NCI-H1092 (cell line): ENCODE measurements around the gene CXXC5.

Source experiments
- DNase-seq: peaks from one replicate; lab custom pipeline; 2025; lab: John Stamatoyannopoulos, UW

The CXXC5 gene

GRCh38 chr5:139651853-139652787, 4.0 kb downstream of the CXXC5 start:
- DNase-seq, result no peak

- DNase-seq, result no peak
Measured at GRCh38 chr5:139652788-139653241, 4.7 kb downstream of the CXXC5 start.

- DNase-seq, result no peak
Measured at GRCh38 chr5:139653616-139654015, 5.5 kb downstream of the CXXC5 start.

- DNase-seq, result no peak
Measured at GRCh38 chr5:139654464-139654863, 6.3 kb downstream of the CXXC5 start.

- DNase-seq, result no peak
Measured at GRCh38 chr5:139654871-139655491, 6.8 kb downstream of the CXXC5 start.

- DNase-seq, result no peak
Measured at GRCh38 chr5:139655727-139656271, 7.7 kb downstream of the CXXC5 start.

- DNase-seq, result no peak
Measured at GRCh38 chr5:139657363-139658321, 9.5 kb downstream of the CXXC5 start.

GRCh38 chr5:139658501-139658927, 10.4 kb downstream of the CXXC5 start:
- DNase-seq, result no peak

- no peak for DNase-seq
Measured at GRCh38 chr5:139658928-139659667, 10.9 kb downstream of the CXXC5 start.

- no peak for DNase-seq
Measured at GRCh38 chr5:139659695-139660101, 11.5 kb downstream of the CXXC5 start.

- no peak for DNase-seq
Measured at GRCh38 chr5:139660105-139660922, 12.2 kb downstream of the CXXC5 start.

- no peak for DNase-seq
Measured at GRCh38 chr5:139660923-139661814, 13.0 kb downstream of the CXXC5 start.

- no peak for DNase-seq
Measured at GRCh38 chr5:139662617-139663016, 14.5 kb downstream of the CXXC5 start.

- no peak for DNase-seq
Measured at GRCh38 chr5:139663207-139664085, 15.3 kb downstream of the CXXC5 start.

GRCh38 chr5:139664086-139664693, 16.0 kb downstream of the CXXC5 start:
- no peak for DNase-seq

- DNase-seq, result no peak
Measured at GRCh38 chr5:139664727-139665351, 16.7 kb downstream of the CXXC5 start.

- DNase-seq, result no peak
Measured at GRCh38 chr5:139665626-139666025, 17.5 kb downstream of the CXXC5 start.
